Measurements from ENCODE around the gene RAB3IL1. TPM values are rescaled to one million over a fixed set of nuclear protein-coding genes. Genes with fewer than 3 reads are reported as not detected.

RAB3IL1 gene
- total RNA-seq, 2 donors from 2014 or later, result 9.7 to 14.9 TPM

GRCh38 chr11:61891331-61892084 is 25.9 kb downstream of the RAB3IL1 start, which contains the start of gene FADS3:
Gene FADS3, minus strand, starts transcription at chr11:61891545. Its CDS starts 164 bp downstream, at chr11:61891381.
- Histone ChIP-seq H3K27ac (ENCODE audit: low read depth, low read length) (no peak within 1 kb of the TSS), H3K27me3 (ENCODE audit: control insufficient read depth, insufficient read depth, low read length, poor library complexity, severe bottlenecking) (peaks cover 21% of the 10 kb centered on the region), H3K4me3 (ENCODE audit: low read length) (peak within 1 kb of the TSS; percentile 76), H3K9me3 (ENCODE audit: control insufficient read depth, low read length) (no peaks in the 10 kb centered on the region), H3K36me3 (ENCODE audit: control insufficient read depth, insufficient read depth, low read length) (no peaks in the 10 kb centered on the region), H3K4me1 (ENCODE audit: control insufficient read depth, insufficient read depth, low read length) (no peaks in the 10 kb centered on the region), H3K9ac (ENCODE audit: extremely low read depth, low read length, poor library complexity, severe bottlenecking) (no peak within 1 kb of the TSS)
- H3K4me1 Mint-ChIP-seq, result no peaks in the 10 kb centered on the region
- no peak within 1 kb of the TSS for H3K27ac Mint-ChIP-seq
- TF ChIP-seq CTCF (conservative IDR thresholded peaks at IDR 0.05), result peak; percentile 39
- H3K9me3 Mint-ChIP-seq, result peaks cover 4% of the 10 kb centered on the region
- peaks cover 8% of the 10 kb centered on the region for H3K27me3 Mint-ChIP-seq (ENCODE audit: insufficient read depth)
- peak within 1 kb of the TSS; percentile 63 for H3K4me3 Mint-ChIP-seq
- peak; percentile 96 for DNase-seq
- 1% methylated on average over 41 to 96 of the region's 96 CpGs for WGBS, 2 experiments (ENCODE audit: insufficient coverage in 1 of 2, insufficient read length in 1 of 2)
- H3K36me3 Mint-ChIP-seq (ENCODE audit: low read depth), result peaks cover 6% of the 10 kb centered on the region

- Mint-ChIP-seq H3K9me3 (peaks cover 4% of the 10 kb centered on the region), H3K36me3 (ENCODE audit: low read depth) (peaks cover 6% of the 10 kb centered on the region), H3K4me1 (no peaks in the 10 kb centered on the region), H3K27ac (no peak overlapping the region), H3K27me3 (ENCODE audit: insufficient read depth) (peaks cover 8% of the 10 kb centered on the region), H3K4me3 (peak overlapping the region; percentile 63)
- no peaks in the 10 kb centered on the region for H3K4me1 ChIP-seq (ENCODE audit: control insufficient read depth, insufficient read depth, low read length)
- no peak overlapping the region for H3K9ac ChIP-seq (ENCODE audit: extremely low read depth, low read length, poor library complexity, severe bottlenecking)
- peak overlapping the region; percentile 76 for H3K4me3 ChIP-seq (ENCODE audit: low read length)
- peaks cover 21% of the 10 kb centered on the region for H3K27me3 ChIP-seq (ENCODE audit: control insufficient read depth, insufficient read depth, low read length, poor library complexity, severe bottlenecking)
- DNase-seq, result peak; percentile 80
- 3% methylated on average over 18 to 38 of the region's 38 CpGs for WGBS, 2 experiments (ENCODE audit: insufficient coverage in 1 of 2, insufficient read length in 1 of 2)
- H3K9me3 ChIP-seq (ENCODE audit: control insufficient read depth, low read length), result no peaks in the 10 kb centered on the region
- TF ChIP-seq CTCF (conservative IDR thresholded peaks at IDR 0.05), result peak; percentile 44
- no peaks in the 10 kb centered on the region for H3K36me3 ChIP-seq (ENCODE audit: control insufficient read depth, insufficient read depth, low read length)
- H3K27ac ChIP-seq (ENCODE audit: low read depth, low read length), result no peak overlapping the region
Observed at GRCh38 chr11:61890529-61891330, 26.6 kb downstream of the RAB3IL1 start.

GRCh38 chr11:61889831-61890230 is 27.5 kb downstream of the RAB3IL1 start:
- 88 to 96% methylated on average over 3 to 10 of the region's 10 CpGs for WGBS, 2 experiments (ENCODE audit: insufficient coverage in 1 of 2, insufficient read length in 1 of 2)
- H3K4me3 Mint-ChIP-seq, result peak overlapping the region; percentile 63
- TF ChIP-seq CTCF (conservative IDR thresholded peaks at IDR 0.05), result no peak
- peaks cover 8% of the 10 kb centered on the region for H3K27me3 Mint-ChIP-seq (ENCODE audit: insufficient read depth)
- peaks cover 4% of the 10 kb centered on the region for H3K9me3 Mint-ChIP-seq
- H3K4me3 ChIP-seq (ENCODE audit: low read length), result no peak overlapping the region
- no peak overlapping the region for H3K27ac Mint-ChIP-seq
- no peak for DNase-seq
- no peaks in the 10 kb centered on the region for H3K4me1 Mint-ChIP-seq
- no peaks in the 10 kb centered on the region for H3K4me1 ChIP-seq (ENCODE audit: control insufficient read depth, insufficient read depth, low read length)
- H3K36me3 Mint-ChIP-seq (ENCODE audit: low read depth), result peaks cover 6% of the 10 kb centered on the region
- H3K27ac ChIP-seq (ENCODE audit: low read depth, low read length), result no peak overlapping the region
- no peak overlapping the region for H3K9ac ChIP-seq (ENCODE audit: extremely low read depth, low read length, poor library complexity, severe bottlenecking)
- H3K9me3 ChIP-seq (ENCODE audit: control insufficient read depth, low read length), result no peaks in the 10 kb centered on the region
- peaks cover 21% of the 10 kb centered on the region for H3K27me3 ChIP-seq (ENCODE audit: control insufficient read depth, insufficient read depth, low read length, poor library complexity, severe bottlenecking)
- no peaks in the 10 kb centered on the region for H3K36me3 ChIP-seq (ENCODE audit: control insufficient read depth, insufficient read depth, low read length)

Data from endodermal cell (in vitro differentiated cells).